ENCODE measurements around the gene ATP2C1. TPM values are rescaled to one million over a fixed set of nuclear protein-coding genes. Genes with fewer than 3 reads are reported as not detected.

Gene ATP2C1
- total and polyA plus RNA-seq, 2 donors (not counting 1 experiment from before 2014, with no cell fraction given) = 23.9 to 59.2 TPM

- Histone ChIP-seq H3K27ac (ENCODE audit: low read length in 2 of 2) (no peak overlapping the region), H3K27me3 (replicated peaks in 1 of 4; ENCODE audit: control extremely low read depth in 1 of 4, control insufficient read depth in 3 of 4, insufficient read depth in 4 of 4, low read length in 3 of 4) (no peaks in the 10 kb centered on the region), H3K4me2 (replicated peaks; ENCODE audit: low read depth, low read length, poor library complexity, severe bottlenecking) (no peak overlapping the region), H3K79me2 (ENCODE audit: control insufficient read depth, insufficient read depth, low read length) (no peaks in the 10 kb centered on the region), H4K20me1 (ENCODE audit: control insufficient read depth, insufficient read depth, low read length, poor library complexity, severe bottlenecking) (no peaks in the 10 kb centered on the region), H3K9me3 (ENCODE audit: control extremely low read depth in 1 of 3, control insufficient read depth in 2 of 3, insufficient read depth in 1 of 3, low read length in 2 of 3) (peaks cover 4 to 15% (median 14%) of the 10 kb centered on the region in 3 donors), H3K36me3 (replicated peaks in 1 of 2; ENCODE audit: control extremely low read depth in 1 of 2, control insufficient read depth in 1 of 2, extremely low read depth in 1 of 2, insufficient read depth in 2 of 2, low read length in 1 of 2) (no peaks in the 10 kb centered on the region), H3K9ac (ENCODE audit: low read length) (no peak overlapping the region), H2AFZ (ENCODE audit: insufficient read depth, low read depth, low read length, poor library complexity, severe bottlenecking) (no peak overlapping the region), H3K4me3 (ENCODE audit: control extremely low read depth in 1 of 5, extremely low read depth in 1 of 5, insufficient read depth in 1 of 5, low read depth in 2 of 5, low read length in 4 of 5) (no peak overlapping the region), H3K4me1 (ENCODE audit: control insufficient read depth in 2 of 2, insufficient read depth in 2 of 2, low read length in 2 of 2) (no peaks in the 10 kb centered on the region)
- intact Hi-C loops (cut with micrococcal nuclease) = no loop called here
- Mint-ChIP-seq H3K9me3 (ENCODE audit: insufficient read depth) (peaks cover 11% of the 10 kb centered on the region), H3K4me3 (no peak overlapping the region), H3K27ac (no peak overlapping the region), H3K4me1 (no peaks in the 10 kb centered on the region), H3K27me3 (peaks cover 7% of the 10 kb centered on the region)
- DNase-seq (no peak), ATAC-seq (ENCODE audit: low read depth) (no peak)
- ChIA-PET CTCF (no interaction called here), POLR2A (no interaction called here)
- TF ChIP-seq EZH2 (IDR thresholded peaks at IDR 0.05; ENCODE audit: borderline replicate concordance, insufficient read depth, low read depth, low read length, poor library complexity, severe bottlenecking) = no peak
- TF ChIP-seq CTCF (IDR thresholded peaks at IDR 0.05) = no peak
These were observed 15.4 kb upstream of the ATP2C1 start for GRCh38 chr3:130878464-130878863.

GRCh38 chr3:130889416-130889946 lies 4.4 kb upstream of the ATP2C1 start:
- peaks cover 4% of the 10 kb centered on the region in 2 donors for H3K4me1 ChIP-seq (ENCODE audit: control insufficient read depth in 2 of 2, insufficient read depth in 2 of 2, low read length in 2 of 2)
- DNase-seq = no peak
- H2AFZ ChIP-seq (ENCODE audit: insufficient read depth, low read depth, low read length, poor library complexity, severe bottlenecking) = no peak overlapping the region
- Mint-ChIP-seq H3K4me1 (peaks cover 5% of the 10 kb centered on the region), H3K9me3 (ENCODE audit: insufficient read depth) (peaks cover 3% of the 10 kb centered on the region), H3K27me3 (peaks cover 19% of the 10 kb centered on the region), H3K27ac (no peak overlapping the region), H3K4me3 (no peak overlapping the region)
- no peak overlapping the region for H3K4me3 ChIP-seq (ENCODE audit: control extremely low read depth in 1 of 5, extremely low read depth in 1 of 5, insufficient read depth in 1 of 5, low read depth in 2 of 5, low read length in 4 of 5)
- WGBS (ENCODE audit: insufficient coverage) = no CpG with 5 or more reads among the region's 1 CpG
- H3K9ac ChIP-seq (ENCODE audit: low read length) = no peak overlapping the region
- H3K9me3 ChIP-seq (ENCODE audit: control extremely low read depth in 1 of 3, control insufficient read depth in 2 of 3, insufficient read depth in 1 of 3, low read length in 2 of 3) = peaks cover 0 to 6% (median 1%) of the 10 kb centered on the region in 3 donors
- no peak for ATAC-seq (ENCODE audit: low read depth)
- ChIA-PET POLR2A (no interaction called here), CTCF (interaction anchor here (0.9 to 6.1 kb wide), 2 partner anchors 11 to 128 kb away, joined by 3 to 68 read pairs; no protein-coding TSS in a partner anchor)
- TF ChIP-seq EZH2 (IDR thresholded peaks at IDR 0.05; ENCODE audit: borderline replicate concordance, insufficient read depth, low read depth, low read length, poor library complexity, severe bottlenecking) (no peak), CTCF (IDR thresholded peaks at IDR 0.05) (no peak)
- no peak overlapping the region for H3K27ac ChIP-seq (ENCODE audit: low read length in 2 of 2)
- intact Hi-C loops (cut with micrococcal nuclease) = no loop called here
- peaks cover 0 to 9% (median 3%) of the 10 kb centered on the region in 4 experiments for H3K27me3 ChIP-seq (replicated peaks in 1 of 4; ENCODE audit: control extremely low read depth in 1 of 4, control insufficient read depth in 3 of 4, insufficient read depth in 4 of 4, low read length in 3 of 4)
- no peaks in the 10 kb centered on the region for H4K20me1 ChIP-seq (ENCODE audit: control insufficient read depth, insufficient read depth, low read length, poor library complexity, severe bottlenecking)
- no peak overlapping the region for H3K4me2 ChIP-seq (replicated peaks; ENCODE audit: low read depth, low read length, poor library complexity, severe bottlenecking)
- peaks cover 8% of the 10 kb centered on the region for H3K79me2 ChIP-seq (ENCODE audit: control insufficient read depth, insufficient read depth, low read length)
- no peaks in the 10 kb centered on the region for H3K36me3 ChIP-seq (replicated peaks in 1 of 2; ENCODE audit: control extremely low read depth in 1 of 2, control insufficient read depth in 1 of 2, extremely low read depth in 1 of 2, insufficient read depth in 2 of 2, low read length in 1 of 2)

Measured in B cell (primary cell).